Fibroblast of the conjunctiva (primary cell): ENCODE data around the gene GPR21.

Experiments
- DNase-seq: peaks from one replicate; pipeline ENCODE4 v3.0.0-alpha.2; 2010; ENCODE audit warnings: low read depth

GPR21 gene

GRCh38 chr9:123033352-123033751 lies at the start of gene GPR21:
Gene GPR21 (plus strand): TSS chr9:123033667. CDS start chr9:123034567, 900 bp downstream.
- no peak for DNase-seq

GRCh38 chr9:122986010-122986409 lies 47.5 kb upstream of the GPR21 start:
- DNase-seq: no peak

GRCh38 chr9:122988141-122988540 lies 45.3 kb upstream of the GPR21 start:
- no peak for DNase-seq

- DNase-seq: no peak
Measured at GRCh38 chr9:122988920-122989621, 44.4 kb upstream of the GPR21 start.

GRCh38 chr9:122991370-122991830 lies 42.1 kb upstream of the GPR21 start:
- DNase-seq: peak; percentile 74

- DNase-seq: no peak
Measured at GRCh38 chr9:122996586-122996985, 36.9 kb upstream of the GPR21 start.

GRCh38 chr9:122998448-122998847 lies 35.0 kb upstream of the GPR21 start:
- no peak for DNase-seq

- DNase-seq: no peak
Measured at GRCh38 chr9:123000371-123001068, 32.9 kb upstream of the GPR21 start.

GRCh38 chr9:123002754-123003153 lies 30.7 kb upstream of the GPR21 start:
- DNase-seq: no peak

- no peak for DNase-seq
Measured at GRCh38 chr9:123003466-123003865, 30.0 kb upstream of the GPR21 start.

GRCh38 chr9:123005964-123006363 lies 27.5 kb upstream of the GPR21 start:
- no peak for DNase-seq

- no peak for DNase-seq
Measured at GRCh38 chr9:123007269-123007668, 26.2 kb upstream of the GPR21 start.

- DNase-seq: no peak
Measured at GRCh38 chr9:123008909-123009308, 24.6 kb upstream of the GPR21 start.

GRCh38 chr9:123011380-123011779 lies 22.1 kb upstream of the GPR21 start:
- no peak for DNase-seq

GRCh38 chr9:123011878-123012528 lies 21.5 kb upstream of the GPR21 start:
- DNase-seq: no peak

- no peak for DNase-seq
Measured at GRCh38 chr9:123016631-123017030, 16.8 kb upstream of the GPR21 start.

GRCh38 chr9:123020796-123021195 lies 12.7 kb upstream of the GPR21 start:
- DNase-seq: no peak

GRCh38 chr9:123026425-123026824 lies 7.0 kb upstream of the GPR21 start:
- no peak for DNase-seq

GRCh38 chr9:123027517-123027916 lies 6.0 kb upstream of the GPR21 start:
- DNase-seq: no peak

GRCh38 chr9:123028136-123028535 lies 5.3 kb upstream of the GPR21 start:
- no peak for DNase-seq

GRCh38 chr9:123028973-123029372 lies 4.5 kb upstream of the GPR21 start:
- DNase-seq: no peak

- DNase-seq: no peak
Measured at GRCh38 chr9:123031963-123032362, 1.5 kb upstream of the GPR21 start.
